SK-N-MC (cell line): Measurements from ENCODE around the gene EPHA4.
A peak's percentile ranks its signal among the peaks of the same experiment; 100 is the strongest.

Source experiments
- DNase-seq: peaks from one replicate; pipeline ENCODE4 v3.0.0-alpha.2; 2011; ENCODE audit warnings: low read depth, low spot score
- H3K27ac ChIP-seq: fragments of 200-600 bp; sonication (generic); 2 replicates; pipeline ENCODE4 v1.5.1; 2016; ENCODE audit warnings: mixed run types
- H3K36me3 ChIP-seq: fragments of 200-600 bp; sonication (generic); 2 replicates; pipeline ENCODE4 v1.6.1; 2017; ENCODE audit warnings: antibody characterized with exemption, low read length, mixed read lengths; ENCODE audit not compliant: insufficient read depth
- H3K4me3 ChIP-seq: fragments of 200-600 bp; sonication (generic); 2 replicates; pipeline ENCODE4 v1.5.1; 2016
- H3K9ac ChIP-seq: fragments of 200-600 bp; sonication (generic); 2 replicates; pipeline ENCODE4 v1.8.0; 2017; ENCODE audit warnings: mixed run types, mixed read lengths; ENCODE audit not compliant: insufficient read length
- H3K9me3 ChIP-seq: fragments of 200-600 bp; sonication (generic); 2 replicates; pipeline ENCODE4 v1.6.1; 2017; ENCODE audit warnings: low read depth, mild to moderate bottlenecking, antibody characterized with exemption, low read length, moderate library complexity, mixed read lengths
- EZH2 ChIP-seq: fragments of 200-600 bp; sonication (generic); IDR thresholded peaks from one replicate; pipeline ENCODE4 v1.6.1; 2017; ENCODE audit warnings: antibody characterized with exemption
- FOXP2 ChIP-seq: optimal IDR thresholded peaks from 2 replicates; pipeline ENCODE3; 2011; ENCODE audit warnings: mild to moderate bottlenecking, moderate library complexity; ENCODE audit not compliant: insufficient read depth; ENCODE audit errors: extremely low read length, control extremely low read depth
- POLR2AphosphoS5 ChIP-seq: IDR thresholded peaks from 2 replicates; pipeline ENCODE4 v1.6.1; 2012; ENCODE audit warnings: mild to moderate bottlenecking, low read depth, low read length, borderline replicate concordance

EPHA4 gene

GRCh38 chr2:221447310-221447709 lies 124.8 kb downstream of the EPHA4 start:
- TF ChIP-seq POLR2AphosphoS5 (no peak), FOXP2 (no peak), EZH2 (no peak)
- Histone ChIP-seq H3K27ac (no peak overlapping the region), H3K9me3 (no peaks in the 10 kb centered on the region), H3K9ac (no peak overlapping the region), H3K36me3 (peaks cover 26% of the 10 kb centered on the region), H3K4me3 (no peak overlapping the region)
- DNase-seq, result no peak

- no peak overlapping the region for H3K9ac ChIP-seq
- H3K27ac ChIP-seq, result no peak overlapping the region
- peaks cover 25% of the 10 kb centered on the region for H3K36me3 ChIP-seq
- no peak overlapping the region for H3K4me3 ChIP-seq
- no peak for DNase-seq
- no peaks in the 10 kb centered on the region for H3K9me3 ChIP-seq
- TF ChIP-seq FOXP2, result no peak
- TF ChIP-seq EZH2, result no peak
- TF ChIP-seq POLR2AphosphoS5, result no peak
These were observed 126.0 kb downstream of the EPHA4 start for GRCh38 chr2:221446140-221446539.

DNA sequence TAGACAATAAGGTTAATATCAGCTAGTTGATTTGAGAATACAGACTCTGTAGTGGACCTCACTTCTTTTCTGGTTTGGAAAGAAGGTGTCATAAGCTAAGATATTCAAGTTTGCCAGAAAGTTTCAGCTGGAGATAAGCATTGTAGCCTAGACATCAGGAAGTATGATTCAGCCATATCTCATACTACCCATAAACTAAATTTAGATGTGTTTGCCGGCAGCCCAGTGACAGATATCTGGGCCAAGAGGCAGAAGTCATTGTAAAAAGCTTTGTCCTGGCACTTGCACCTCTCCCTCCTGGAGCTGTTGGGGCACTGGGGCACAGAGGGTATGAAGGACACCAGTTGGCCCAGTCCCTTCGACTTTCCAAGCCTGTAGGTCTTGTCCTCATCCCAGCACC lies 128.0 kb downstream of the EPHA4 start:
- no peak for DNase-seq
- H3K36me3 ChIP-seq, result peaks cover 34% of the 10 kb centered on the region
- TF ChIP-seq FOXP2, result no peak
- no peak for TF ChIP-seq POLR2AphosphoS5
- TF ChIP-seq EZH2, result no peak
- no peak overlapping the region for H3K9ac ChIP-seq
- H3K9me3 ChIP-seq, result no peaks in the 10 kb centered on the region
- peak overlapping the region; percentile 13; the same call in 1 of the 2 replicates for H3K4me3 ChIP-seq
- H3K27ac ChIP-seq, result peak overlapping the region; percentile 43; the same call in 1 of the 2 replicates

GRCh38 chr2:221443645-221444044 lies 128.5 kb downstream of the EPHA4 start:
- Histone ChIP-seq H3K4me3 (peak overlapping the region; percentile 13; the same call in 1 of the 2 replicates), H3K9ac (no peak overlapping the region), H3K9me3 (no peaks in the 10 kb centered on the region), H3K36me3 (peaks cover 34% of the 10 kb centered on the region), H3K27ac (peak overlapping the region; percentile 43; the same call in 1 of the 2 replicates)
- peak; percentile 8 for DNase-seq
- TF ChIP-seq FOXP2 (no peak), EZH2 (no peak), POLR2AphosphoS5 (no peak)

- no peak overlapping the region for H3K4me3 ChIP-seq
- no peak overlapping the region for H3K9ac ChIP-seq
These were observed 130.0 kb downstream of the EPHA4 start for GRCh38 chr2:221442128-221442527.

GRCh38 chr2:221439761-221440479 lies 132.2 kb downstream of the EPHA4 start:
- Histone ChIP-seq H3K4me3 (no peak overlapping the region), H3K36me3 (peaks cover 59% of the 10 kb centered on the region), H3K9ac (no peak overlapping the region), H3K9me3 (no peaks in the 10 kb centered on the region), H3K27ac (no peak overlapping the region)
- DNase-seq, result no peak
- TF ChIP-seq EZH2 (no peak), FOXP2 (no peak), POLR2AphosphoS5 (no peak)

More at GRCh38 chr2:221442128-221442527, 130.0 kb downstream of the EPHA4 start:
- DNase-seq, result no peak
- Histone ChIP-seq H3K36me3 (peaks cover 37% of the 10 kb centered on the region), H3K27ac (no peak overlapping the region), H3K9me3 (no peaks in the 10 kb centered on the region)
- no peak for TF ChIP-seq EZH2
- no peak for TF ChIP-seq FOXP2
- no peak for TF ChIP-seq POLR2AphosphoS5

GRCh38 chr2:221437056-221437455 lies 135.0 kb downstream of the EPHA4 start:
- H3K27ac ChIP-seq, result no peak overlapping the region
- no peak overlapping the region for H3K9ac ChIP-seq
- no peak for DNase-seq
- TF ChIP-seq EZH2, result no peak
- no peak for TF ChIP-seq POLR2AphosphoS5
- no peak for TF ChIP-seq FOXP2
- no peak overlapping the region for H3K4me3 ChIP-seq
- H3K36me3 ChIP-seq, result peaks cover 71% of the 10 kb centered on the region
- H3K9me3 ChIP-seq, result no peaks in the 10 kb centered on the region

DNA sequence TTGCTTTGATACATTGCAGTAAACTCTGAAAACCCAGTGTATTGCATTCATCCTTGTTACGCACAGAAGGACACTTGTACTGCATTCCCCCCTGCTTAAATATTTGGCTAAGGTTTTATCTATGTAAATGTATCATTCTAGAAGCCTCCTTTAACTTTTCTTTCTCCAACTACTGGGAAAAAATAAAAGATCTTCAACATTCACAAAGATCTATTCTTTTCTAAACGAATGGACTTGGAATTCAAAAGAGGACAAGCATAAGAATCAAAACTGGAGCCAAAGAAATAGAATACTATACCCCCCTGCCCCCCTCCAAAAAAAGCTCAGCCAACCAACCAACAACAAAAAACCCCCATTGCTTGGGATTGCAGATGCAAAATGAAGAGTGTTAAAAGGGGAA lies 136.9 kb downstream of the EPHA4 start:
- Histone ChIP-seq H3K27ac (no peak overlapping the region), H3K36me3 (peaks cover 74% of the 10 kb centered on the region)
- TF ChIP-seq FOXP2 (no peak), POLR2AphosphoS5 (no peak), EZH2 (no peak)

DNA sequence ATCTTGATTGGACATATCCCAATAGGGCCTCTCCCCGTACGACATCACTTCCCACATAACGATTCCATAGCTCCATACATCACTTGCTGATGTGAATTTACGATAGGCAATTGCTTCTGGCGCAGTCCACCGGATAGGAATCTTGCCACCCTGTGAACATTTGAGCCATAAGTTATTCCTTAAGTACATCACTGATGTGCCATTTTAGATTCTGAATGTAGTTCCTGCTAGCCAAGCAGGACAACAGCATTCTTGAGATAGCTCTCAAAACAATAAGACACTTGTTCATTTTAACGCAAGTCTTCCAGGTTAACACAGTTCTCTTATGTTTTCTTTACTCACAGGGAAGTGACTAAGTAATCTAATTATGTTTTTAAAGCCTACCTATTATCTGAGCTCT lies 138.0 kb downstream of the EPHA4 start:
- no peak for DNase-seq

More for the DNA sequence above, 136.9 kb downstream of the EPHA4 start:
- Histone ChIP-seq H3K4me3 (no peak overlapping the region), H3K9me3 (no peaks in the 10 kb centered on the region), H3K9ac (no peak overlapping the region)
- DNase-seq, result no peak

More for the DNA sequence above, 138.0 kb downstream of the EPHA4 start:
- Histone ChIP-seq H3K4me3 (no peak overlapping the region), H3K9me3 (no peaks in the 10 kb centered on the region), H3K27ac (no peak overlapping the region), H3K36me3 (peaks cover 79% of the 10 kb centered on the region), H3K9ac (no peak overlapping the region)
- no peak for TF ChIP-seq EZH2
- no peak for TF ChIP-seq POLR2AphosphoS5
- TF ChIP-seq FOXP2, result no peak
